Stimulated activated CD4-positive, alpha-beta T cell treated with anti-CD3 and anti-CD28 coated beads, Interleukin-1b, Interleukin-23, amount 100 ng/mL, for 48 hours (primary cell): ENCODE results near the gene PLN.

ENCODE experiments used
- DNase-seq: peaks from one replicate; pipeline ENCODE4 v3.0.0-alpha.2; 2020

Gene PLN

DNA sequence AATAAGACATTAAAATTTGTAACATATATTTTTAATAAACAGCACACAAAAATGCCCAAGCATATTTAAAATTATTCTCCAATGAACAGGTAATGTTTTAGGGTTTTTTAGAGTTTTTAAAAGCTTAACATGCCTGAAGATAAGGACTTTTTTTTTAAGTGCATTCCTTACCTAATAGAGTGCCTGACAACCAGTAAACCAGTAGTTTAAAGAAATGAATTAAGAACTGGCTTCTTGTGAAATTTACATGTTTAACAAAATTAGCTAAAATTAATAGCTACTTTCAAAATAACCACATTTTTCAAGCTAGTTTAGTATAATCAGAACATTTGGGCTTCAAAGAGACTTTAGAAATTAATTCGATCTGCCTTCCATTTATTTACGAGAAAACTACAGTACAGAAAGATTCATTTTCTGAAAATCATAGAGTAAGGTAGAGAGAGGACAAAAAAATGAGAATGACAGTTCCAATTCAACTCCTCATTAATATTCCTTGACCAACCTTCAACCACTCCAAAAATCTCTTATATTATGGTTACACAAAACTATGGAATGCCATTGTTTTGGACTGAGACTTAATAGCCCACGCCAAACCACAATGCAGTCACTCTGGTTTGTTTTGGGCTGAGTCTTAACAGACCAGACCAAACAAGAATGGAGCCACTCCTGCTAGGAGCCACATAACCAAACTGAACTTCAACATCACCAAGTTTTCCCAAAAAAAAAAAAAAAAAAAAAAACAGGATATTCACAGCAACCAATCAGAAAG lies 5.7 kb upstream of the PLN start:
- DNase-seq = no peak

DNA sequence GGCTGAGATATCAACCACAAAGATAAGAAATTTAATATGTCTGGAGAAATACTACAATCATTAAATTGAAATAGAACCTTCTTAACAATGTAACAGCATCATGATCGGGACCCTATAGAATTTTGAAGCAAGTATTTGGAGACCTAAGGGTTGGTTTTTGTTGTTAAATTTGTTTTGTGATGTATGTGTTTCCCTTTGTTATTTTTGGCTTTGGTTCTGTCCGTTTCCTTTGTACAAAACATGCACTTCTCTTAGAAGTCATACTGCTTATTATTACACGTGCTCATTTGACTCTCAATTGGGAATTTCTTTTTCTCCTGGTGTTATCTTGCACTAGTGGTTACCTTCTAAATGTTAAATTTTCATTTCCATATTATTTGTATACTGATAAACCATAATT lies 4.0 kb upstream of the PLN start:
- DNase-seq = no peak

DNA sequence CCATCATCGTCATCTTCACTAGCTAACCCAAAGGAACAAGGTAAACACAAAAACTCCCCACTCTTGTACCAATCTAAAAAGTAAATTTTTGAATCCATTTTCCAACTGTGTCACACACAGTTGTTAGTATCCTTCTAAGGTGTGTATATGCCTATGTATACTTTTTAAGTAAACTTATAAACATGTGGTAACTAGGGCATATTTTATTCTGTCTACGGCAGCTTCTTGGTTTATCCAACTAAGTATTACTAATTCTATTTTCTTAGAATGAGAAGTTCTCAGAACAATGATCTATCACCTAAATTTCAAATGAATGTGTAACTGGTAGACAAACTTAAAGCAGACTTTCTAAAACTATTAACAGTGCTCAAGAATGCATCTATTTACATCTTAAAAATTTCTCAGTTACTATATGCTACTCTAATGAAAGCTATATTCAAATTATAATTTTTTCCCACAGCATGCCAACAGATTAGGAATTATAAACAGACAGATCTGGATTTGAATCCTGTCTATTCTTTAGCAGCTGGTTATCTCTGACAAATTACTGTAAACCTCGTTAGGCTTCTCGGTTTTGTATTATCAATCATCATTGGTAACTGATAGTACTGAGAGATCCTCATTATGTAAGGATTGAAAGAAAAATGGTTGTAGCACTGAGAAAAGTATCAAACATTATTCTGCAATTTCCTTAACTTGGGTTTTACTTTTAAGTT lies 1.8 kb upstream of the PLN start:
- no peak for DNase-seq

DNA sequence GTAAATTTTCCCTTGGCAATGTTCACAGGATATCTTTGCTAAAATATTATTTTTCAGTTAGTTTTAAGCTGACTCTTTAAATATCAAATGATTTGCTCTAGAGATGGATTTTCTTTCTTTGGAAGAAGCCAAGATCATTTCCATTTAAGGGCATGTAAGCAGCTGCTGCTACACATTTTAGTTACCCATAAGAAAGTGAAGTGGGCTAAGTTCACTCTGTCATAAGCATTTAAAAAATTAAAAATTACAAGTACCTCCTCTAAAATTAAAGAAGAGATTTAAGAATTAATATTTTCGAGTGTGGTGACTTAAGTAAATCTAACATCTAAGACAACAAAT lies 1.2 kb upstream of the PLN start:
- DNase-seq = no peak

DNA sequence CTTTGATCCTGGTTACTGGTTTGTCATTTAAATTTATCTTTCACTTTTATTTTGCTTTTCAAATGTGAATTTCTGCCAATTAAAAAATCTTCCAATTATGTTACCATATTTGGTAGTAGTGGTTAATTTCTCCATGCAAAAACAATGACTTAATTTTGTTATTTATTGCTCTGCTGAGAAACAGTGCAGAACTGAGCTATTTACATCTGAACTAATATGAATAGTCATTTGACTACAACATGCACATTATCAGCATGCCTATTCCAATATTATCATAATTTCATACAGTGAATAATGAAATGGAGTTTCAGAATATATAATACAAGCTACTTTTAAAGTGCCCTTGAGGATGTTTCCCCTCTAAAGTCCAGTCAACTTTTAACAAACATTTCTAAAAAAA lies 517 bp downstream of the PLN start:
- no peak for DNase-seq

DNA sequence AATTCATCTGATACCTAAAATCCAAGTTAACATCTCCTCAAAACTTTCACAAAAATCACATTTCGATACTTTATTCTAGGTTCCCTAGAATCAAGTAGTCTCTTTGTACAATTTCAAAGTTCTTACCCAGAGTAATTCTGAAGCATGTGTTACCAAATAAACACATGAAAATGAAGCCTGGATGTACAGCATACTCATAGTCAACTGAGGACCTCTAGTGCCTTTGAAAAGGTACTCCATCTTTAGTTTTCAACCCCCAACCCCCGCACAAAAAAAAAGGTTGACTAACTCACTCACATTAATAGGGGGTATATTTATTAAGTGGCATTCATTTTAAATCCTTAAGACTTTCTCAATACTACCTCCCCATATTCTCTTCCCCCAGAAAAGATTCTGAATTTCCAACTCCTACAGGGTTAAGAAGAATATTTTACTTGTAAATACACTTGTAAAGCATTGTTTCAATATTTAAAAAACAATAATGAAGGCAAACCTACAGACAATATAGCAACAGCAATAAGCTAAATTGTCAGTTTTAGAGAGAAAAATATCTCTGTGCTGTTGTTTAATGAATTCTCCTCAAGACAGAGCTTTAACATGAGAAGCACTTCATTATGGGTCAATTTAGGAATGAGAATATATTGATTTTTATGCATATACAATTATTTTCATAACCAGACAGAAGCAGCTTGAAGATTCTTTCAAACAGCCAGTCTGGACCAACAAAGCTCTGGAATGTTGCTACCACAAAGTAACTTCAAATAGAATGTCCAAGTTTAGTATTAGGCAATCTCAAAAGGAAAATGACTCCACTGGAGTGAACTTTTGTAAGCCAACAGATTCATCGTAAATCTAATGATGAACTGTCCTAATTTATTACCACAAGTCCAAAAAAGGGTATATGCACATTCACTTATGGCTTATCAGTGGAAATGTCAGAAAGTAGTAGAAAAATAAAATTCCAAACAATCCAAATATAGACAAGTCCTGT lies 3.3 kb downstream of the PLN start:
- DNase-seq = no peak

DNA sequence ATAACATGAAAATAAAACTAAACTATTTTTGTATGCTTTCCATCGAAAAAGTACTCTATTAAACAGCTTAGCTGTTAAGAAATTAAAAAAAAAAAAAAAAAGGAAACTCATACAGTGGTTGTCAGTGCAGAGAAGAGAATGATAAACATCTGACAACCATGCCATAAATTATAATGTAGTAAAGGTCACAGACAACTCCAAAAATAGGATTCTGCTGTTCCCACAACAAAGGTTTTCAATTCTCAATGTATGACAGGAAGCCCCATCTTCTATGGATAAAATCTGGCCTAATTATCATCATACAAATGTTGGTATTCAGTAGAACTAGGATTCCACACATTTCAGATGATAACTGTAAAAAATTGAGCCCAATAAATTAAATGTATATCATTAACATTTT lies 5.0 kb downstream of the PLN start:
- no peak for DNase-seq

DNA sequence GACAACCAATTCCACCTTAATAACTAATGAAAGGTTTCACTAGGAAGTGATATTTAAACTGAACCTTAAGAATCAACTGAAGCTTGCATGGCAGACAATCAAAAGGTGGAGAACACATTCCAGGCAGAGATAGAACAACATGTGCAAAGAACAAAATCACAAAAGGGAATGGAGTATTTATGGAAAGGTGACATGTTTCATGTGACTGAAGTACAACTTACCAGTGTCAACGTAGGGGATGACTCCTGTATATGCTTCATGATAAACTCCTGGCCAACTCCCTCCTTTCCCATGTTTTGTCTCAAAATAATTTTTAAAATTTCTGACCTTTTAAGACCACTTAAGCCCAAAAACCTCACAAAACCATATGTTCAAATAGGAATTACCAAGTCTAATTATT lies 6.6 kb downstream of the PLN start:
- DNase-seq = no peak

DNA sequence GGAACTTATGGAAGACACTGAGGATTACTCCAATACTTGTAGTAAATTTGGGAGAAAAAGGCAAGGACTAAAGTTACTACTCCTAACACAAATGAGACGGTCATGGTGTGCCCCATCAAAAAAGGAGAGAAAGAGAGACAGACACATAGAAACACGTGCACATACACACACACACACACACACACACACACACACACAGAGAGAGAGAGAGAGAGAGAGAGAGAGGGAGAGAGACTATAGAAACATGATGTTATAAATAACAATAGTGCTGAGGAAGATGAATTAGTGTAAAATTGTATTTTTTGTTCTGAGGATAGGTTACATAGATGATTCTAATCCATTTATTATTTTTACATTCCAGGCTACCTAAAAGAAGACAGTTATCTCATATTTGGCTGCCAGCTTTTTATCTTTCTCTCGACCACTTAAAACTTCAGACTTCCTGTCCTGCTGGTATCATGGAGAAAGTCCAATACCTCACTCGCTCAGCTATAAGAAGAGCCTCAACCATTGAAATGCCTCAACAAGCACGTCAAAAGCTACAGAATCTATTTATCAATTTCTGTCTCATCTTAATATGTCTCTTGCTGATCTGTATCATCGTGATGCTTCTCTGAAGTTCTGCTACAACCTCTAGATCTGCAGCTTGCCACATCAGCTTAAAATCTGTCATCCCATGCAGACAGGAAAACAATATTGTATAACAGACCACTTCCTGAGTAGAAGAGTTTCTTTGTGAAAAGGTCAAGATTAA lies 10.5 kb downstream of the PLN start:
- no peak for DNase-seq

DNA sequence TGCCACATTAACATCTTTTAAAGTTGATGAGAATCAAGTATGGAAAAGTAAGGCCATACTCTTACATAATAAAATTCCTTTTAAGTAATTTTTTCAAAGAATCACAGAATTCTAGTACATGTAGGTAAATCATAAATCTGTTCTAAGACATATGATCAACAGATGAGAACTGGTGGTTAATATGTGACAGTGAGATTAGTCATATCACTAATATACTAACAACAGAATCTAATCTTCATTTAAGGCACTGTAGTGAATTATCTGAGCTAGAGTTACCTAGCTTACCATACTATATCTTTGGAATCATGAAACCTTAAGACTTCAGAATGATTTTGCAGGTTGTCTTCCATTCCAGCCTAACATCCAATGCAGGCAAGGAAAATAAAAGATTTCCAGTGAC lies 11.6 kb downstream of the PLN start:
- DNase-seq = no peak

DNA sequence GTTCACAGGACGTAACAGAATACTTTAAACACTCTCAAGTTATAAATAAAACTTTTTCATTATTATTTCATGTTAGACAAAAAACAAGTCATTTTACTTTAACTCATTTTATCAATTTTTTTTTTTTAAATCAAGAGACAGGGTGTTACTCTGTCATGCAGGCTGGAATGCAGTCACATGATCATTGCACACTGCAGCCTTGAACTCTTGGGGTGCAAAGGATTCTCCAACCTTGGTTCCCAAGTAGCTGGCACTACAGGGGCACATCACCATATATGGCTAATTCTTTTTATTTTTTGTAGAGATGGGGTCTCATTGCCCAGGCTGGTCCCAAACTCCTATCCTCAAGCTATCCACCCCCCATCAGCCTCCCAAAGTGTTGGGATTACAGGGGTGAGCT lies 14.2 kb downstream of the PLN start:
- no peak for DNase-seq

DNA sequence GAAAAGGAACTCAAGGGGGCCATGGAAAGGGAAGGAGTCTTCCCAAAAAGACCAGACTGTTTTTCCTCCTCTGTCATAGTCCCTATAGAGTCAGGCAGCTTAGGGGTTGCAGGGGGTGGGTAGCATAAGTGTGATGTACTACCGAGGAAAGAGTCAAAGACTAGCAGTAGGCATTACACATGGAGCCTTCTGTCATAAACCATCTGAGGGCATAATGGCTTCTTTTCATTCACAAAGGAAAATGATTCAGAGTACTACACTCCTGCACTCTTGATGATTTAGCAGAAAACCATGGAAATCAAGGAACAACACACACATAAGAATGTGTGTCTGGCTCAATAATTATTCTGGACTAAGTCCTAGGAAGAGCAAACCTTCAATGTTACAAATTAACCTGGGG lies 14.9 kb downstream of the PLN start:
- DNase-seq = no peak

DNA sequence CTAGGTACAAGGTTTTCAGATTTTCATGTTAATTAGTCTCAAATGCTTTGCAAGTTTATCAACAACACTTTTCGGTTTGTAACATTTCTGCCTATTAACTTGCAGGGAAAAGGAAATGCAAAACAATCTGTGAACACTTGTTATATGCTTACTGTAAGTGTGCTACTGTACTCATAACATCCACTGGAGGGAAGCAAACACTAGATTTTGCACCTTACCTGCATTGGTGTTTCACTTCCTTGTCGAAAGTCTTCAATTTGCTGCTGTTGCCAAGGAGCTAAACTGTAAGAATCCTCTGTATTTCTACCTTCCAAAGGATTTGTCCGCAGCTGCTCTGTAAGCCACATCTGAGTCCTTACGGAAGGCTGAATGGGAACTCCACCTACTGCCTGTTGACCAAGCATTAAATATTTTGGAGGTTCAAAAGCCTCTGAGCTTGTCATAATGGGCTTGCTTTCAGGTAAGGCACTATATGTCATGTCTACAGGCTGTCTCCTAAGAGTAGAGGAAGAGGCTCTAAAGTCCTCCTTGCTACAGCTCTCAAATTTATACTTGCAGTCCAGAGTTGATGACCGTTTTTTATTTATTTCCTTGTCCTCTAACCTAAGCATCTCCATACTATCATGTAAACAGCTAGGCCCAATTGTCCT lies 17.3 kb downstream of the PLN start:
- DNase-seq = no peak

DNA sequence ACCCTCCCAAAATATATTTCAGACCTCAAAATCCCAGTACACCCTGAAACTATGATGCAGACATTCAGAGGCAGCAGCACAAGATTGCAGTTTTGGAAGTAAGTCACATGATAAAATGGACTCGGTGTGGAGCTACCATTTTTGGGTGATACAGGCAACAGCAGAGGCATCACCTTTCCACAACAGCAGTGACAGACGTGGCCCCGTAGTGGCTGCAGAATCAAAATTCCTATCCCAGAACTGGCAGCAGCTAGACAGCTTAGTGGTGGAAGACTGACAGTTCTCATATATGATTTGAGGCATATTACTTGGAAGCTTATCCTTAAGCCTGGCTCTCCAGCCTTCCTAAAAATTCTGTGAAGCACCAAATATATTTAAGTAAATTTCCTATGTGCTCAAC lies 19.9 kb downstream of the PLN start:
- no peak for DNase-seq

DNA sequence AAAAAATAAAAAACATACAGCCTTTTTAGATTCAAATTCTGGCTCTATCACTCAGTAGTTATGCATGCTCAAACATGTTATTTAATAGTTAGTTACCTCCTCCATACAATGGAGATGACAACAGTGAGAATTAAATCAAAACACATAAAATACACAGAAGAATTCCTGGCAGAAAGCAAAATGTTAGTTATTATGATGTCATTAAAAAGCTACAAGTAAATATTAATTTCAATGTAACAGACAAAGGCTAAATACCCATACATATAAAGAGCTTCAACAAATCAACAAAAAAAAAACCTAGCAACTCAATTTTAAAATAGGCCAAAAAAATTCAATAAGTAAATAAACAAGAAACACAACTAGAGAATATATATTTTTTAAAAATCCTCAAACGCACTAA lies 21.4 kb downstream of the PLN start:
- no peak for DNase-seq

DNA sequence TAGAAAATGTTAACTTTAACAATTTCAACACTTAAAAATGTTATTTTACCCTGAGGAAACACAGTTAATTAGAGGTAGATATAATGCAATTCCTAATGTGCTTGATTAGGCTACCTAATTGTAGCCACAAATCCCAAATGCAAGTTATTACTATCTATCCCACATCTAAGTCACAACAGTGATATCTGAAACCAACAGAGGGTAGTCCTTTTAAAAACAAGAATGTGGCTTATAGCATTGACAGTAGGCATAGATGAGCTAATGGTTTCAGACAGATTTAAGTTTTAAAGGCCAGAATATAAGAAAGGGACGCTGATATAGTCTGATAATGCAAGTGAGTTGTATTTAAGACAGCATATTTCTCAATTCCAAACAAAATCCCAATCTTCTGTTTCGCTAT lies 23.0 kb downstream of the PLN start:
- no peak for DNase-seq

DNA sequence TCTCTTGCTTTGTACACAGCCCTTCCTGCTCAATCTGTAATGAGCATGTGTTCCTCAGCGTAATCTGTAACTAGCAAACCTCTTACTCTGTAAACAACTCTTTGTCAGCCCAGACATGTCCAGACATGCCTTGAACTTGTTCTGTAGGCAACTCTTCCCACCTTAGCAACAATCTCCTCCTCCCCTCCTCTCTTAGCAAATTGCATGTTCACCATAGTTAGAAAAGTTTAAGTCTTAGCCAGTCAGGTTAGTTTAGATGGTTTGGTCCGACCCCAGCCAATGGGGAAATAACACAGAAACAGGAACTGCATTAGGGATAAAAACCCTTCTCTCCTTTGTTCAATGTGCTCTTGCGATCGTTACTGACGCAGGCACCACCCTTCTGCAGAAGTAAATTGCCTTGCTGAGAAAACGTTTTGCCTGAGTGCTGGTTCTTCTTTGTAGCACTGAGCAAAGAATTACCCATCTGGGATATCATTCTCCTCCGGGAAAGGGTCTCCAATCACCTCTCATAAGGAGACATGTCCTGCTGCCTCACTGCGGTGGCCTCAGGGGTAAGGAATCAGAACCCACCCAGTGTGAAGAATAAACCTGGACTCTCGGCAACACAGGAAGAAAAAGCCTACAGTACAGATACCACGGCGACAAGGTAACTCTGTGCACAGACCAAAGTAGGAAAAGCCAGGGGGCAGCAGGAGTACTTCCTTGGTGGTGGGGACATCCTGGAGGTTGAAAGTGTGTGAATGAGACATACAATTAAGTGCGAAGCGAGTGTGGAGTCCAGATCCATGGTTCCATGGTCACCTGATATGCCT lies 26.2 kb downstream of the PLN start:
- no peak for DNase-seq

DNA sequence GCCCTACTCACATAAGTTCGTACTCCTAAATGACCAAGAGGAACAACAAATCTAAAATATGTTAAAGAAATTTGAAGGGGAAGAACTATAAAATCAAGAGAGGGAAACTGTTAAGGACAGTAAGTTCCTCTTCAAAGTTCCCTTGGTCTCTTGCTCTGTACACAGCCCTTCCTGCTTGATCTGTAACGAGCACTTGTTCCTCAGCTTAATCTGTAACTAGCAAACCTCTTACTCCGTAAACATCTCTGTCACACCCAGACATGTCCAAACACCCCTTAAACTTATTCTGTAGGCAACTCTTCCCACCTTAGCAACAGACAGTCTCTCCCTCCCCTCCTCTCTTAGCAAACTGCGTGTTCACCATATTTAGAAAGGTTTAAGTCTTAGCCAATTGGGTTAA lies 29.9 kb downstream of the PLN start:
- no peak for DNase-seq

DNA sequence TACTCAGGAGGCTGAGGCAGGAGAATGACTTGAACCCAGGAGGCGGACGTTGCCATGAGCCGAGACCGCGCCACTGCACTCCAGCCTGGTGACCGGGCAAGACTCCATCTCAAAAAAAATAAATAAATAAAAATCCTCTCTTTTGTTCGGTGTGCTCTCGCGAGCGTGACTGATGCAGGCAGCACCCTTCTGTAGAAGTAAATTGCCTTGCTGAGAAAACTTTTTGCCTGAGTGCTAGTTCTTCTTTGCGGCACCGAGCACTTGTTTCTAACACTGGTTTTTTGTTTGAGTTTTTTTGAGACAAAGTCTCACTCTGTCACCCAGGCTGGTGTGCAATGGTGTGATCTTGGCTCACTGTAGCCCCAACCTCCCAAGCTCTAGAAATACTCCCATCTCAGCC lies 30.5 kb downstream of the PLN start:
- DNase-seq = no peak

DNA sequence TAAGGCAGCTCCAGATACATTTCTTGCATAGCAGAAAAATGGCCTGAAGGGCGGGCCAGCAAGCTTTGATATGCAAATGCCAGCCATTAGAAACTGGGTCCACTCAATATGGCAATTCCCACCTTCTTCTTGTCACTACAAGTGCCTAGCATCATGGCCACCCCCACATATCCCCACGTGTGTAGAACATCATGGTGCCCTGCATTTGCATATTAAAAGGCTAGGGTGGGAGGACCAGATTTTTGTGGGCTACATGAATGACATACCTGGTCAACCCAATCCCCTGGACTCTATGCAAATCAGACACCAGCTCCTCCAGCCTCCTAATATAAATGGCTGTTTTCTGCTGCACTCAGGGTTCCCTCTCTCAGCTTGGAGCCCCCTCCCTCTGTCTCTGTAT lies 31.7 kb downstream of the PLN start:
- DNase-seq = no peak

DNA sequence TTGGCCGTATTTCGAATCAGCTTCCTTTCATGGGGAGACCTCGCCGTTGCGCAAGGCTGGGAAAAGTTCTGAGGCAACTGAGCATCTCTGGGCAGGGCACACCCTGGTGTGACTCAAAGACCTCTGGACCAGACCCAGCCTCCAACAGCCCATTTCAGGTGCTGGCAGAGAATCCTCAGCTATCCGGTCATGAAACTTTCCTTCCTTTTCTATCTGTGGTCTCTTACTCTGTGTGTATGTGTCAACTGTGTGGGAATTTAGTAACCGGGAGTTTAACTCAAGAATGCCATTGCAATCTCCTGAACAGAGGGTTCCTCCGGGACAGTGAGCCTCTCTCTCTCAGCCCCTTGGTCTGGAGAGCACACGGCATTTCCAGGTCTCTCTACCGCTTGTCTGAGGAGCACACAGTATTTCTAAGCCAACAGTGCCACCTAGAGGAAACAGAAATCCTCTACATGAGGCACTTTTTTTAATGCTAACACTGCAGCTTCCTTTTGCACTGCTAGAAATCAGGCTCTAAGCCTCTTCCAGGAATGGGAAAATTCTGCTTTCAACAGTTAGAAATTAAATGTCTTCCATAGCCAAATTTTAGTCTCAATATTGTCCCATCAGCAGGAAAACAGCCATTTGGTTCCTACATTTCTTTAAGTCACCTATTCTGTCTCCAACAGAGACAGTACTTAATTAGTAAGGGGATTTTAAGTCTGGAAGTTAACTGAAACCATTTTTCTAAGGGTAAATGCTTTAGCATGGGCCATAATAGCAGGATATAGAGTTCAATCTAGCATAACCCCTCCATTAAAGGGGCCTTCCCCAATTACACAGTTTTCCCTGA lies 32.7 kb downstream of the PLN start:
- DNase-seq = no peak
